ENCODE data around the gene CHST8.

The CHST8 gene

GRCh38 chr19:33797802-33798671 lies 176.3 kb downstream of the CHST8 start:
- no peak for DNase-seq

GRCh38 chr19:33798681-33799111 lies 176.9 kb downstream of the CHST8 start:
- no peak for DNase-seq

- no peak for DNase-seq
These were observed 177.7 kb downstream of the CHST8 start for GRCh38 chr19:33799476-33799875.

GRCh38 chr19:33800012-33800680 lies 178.4 kb downstream of the CHST8 start:
- DNase-seq: no peak

- DNase-seq: no peak
These were observed 179.7 kb downstream of the CHST8 start for GRCh38 chr19:33801411-33801810.

- no peak for DNase-seq
These were observed 180.2 kb downstream of the CHST8 start for GRCh38 chr19:33802001-33802400.

GRCh38 chr19:33802801-33803200 lies 181.0 kb downstream of the CHST8 start:
- DNase-seq: no peak

GRCh38 chr19:33803383-33803782 lies 181.6 kb downstream of the CHST8 start:
- no peak for DNase-seq

GRCh38 chr19:33804021-33804799 lies 182.5 kb downstream of the CHST8 start:
- DNase-seq: no peak

- DNase-seq: no peak
These were observed 183.6 kb downstream of the CHST8 start for GRCh38 chr19:33805313-33805712.

GRCh38 chr19:33805840-33806433 lies 184.2 kb downstream of the CHST8 start:
- no peak for DNase-seq

- no peak for DNase-seq
These were observed 184.7 kb downstream of the CHST8 start for GRCh38 chr19:33806434-33806881.

- no peak for DNase-seq
These were observed 186.6 kb downstream of the CHST8 start for GRCh38 chr19:33808399-33808798.

- no peak for DNase-seq
These were observed 188.2 kb downstream of the CHST8 start for GRCh38 chr19:33809960-33810359.

- DNase-seq: no peak
These were observed 189.1 kb downstream of the CHST8 start for GRCh38 chr19:33810821-33811220.

- no peak for DNase-seq
These were observed 189.5 kb downstream of the CHST8 start for GRCh38 chr19:33811246-33811645.

GRCh38 chr19:33811736-33812387 lies 190.1 kb downstream of the CHST8 start:
- DNase-seq: no peak

- no peak for DNase-seq
These were observed 190.9 kb downstream of the CHST8 start for GRCh38 chr19:33812388-33813330.

- DNase-seq: no peak
These were observed 191.8 kb downstream of the CHST8 start for GRCh38 chr19:33813391-33814101.
